Ovary (tissue), 3 donors: Measurements from ENCODE around the gene KMT2D.

Experiments
- CTCF ChIP-seq, 3 donors: fragments of 450-650 bp in 2 of 3; fragments of 200-600 bp in 1 of 3; IDR thresholded peaks; one replicate each; pipeline versions ENCODE4 v1.5.1 to v1.8.0; 2016 to 2022; ENCODE audit warnings: antibody characterized with exemption in 3 of 3, mild to moderate bottlenecking in 1 of 3
- EP300 ChIP-seq: sonication (generic); formaldehyde crosslinking; IDR thresholded peaks from one replicate; pipeline ENCODE4 v1.6.1; 2017; ENCODE audit warnings: antibody characterized with exemption
- POLR2A ChIP-seq: fragments of 450-650 bp; IDR thresholded peaks from one replicate; pipeline ENCODE4 v1.6.1; 2017; ENCODE audit warnings: antibody characterized with exemption, mild to moderate bottlenecking, moderate library complexity
- donor health status: DM: no; HTN: no; CAD: no.

GRCh38 chr12:49015196-49015595 is 45.4 kb downstream of the KMT2D start:
- no peak for TF ChIP-seq CTCF (IDR thresholded peaks at IDR 0.05)
- no peak for TF ChIP-seq POLR2A
- no peak for TF ChIP-seq EP300
